A549 (cell line): ENCODE measurements around the gene TXNRD2. TPM values are rescaled to one million over a fixed set of nuclear protein-coding genes. Genes with fewer than 3 reads are reported as not detected.

Experiments used
- ATAC-seq, 2 experiments: fragments of 200-7000 bp in 1 of 2; fragments of >200 bp in 1 of 2; cut with Nextera tagmentation in 1 of 2; cut with Tn5 transposase in 1 of 2; 3 replicates each; pipeline versions ENCODE4 v1.8.0 to v1.9.1; 2018 to 2020; ENCODE audit warnings: mild to moderate bottlenecking in 1 of 2, moderate library complexity in 1 of 2
- CTCF ChIA-PET: fragments of 300-600 bp; sonication (Branson Sonifier 250); formaldehyde crosslinking; extraction: SDS; loops from one replicate; lab custom pipeline; 2021; ENCODE audit warnings: antibody characterized with exemption, inconsistent platforms; lab: Yijun Ruan, JAX
- POLR2A ChIA-PET: fragments of 350-600 bp; formaldehyde crosslinking; extraction: SDS; loops from one replicate; lab custom pipeline; 2021; ENCODE audit warnings: antibody characterized with exemption, inconsistent platforms; lab: Yijun Ruan, JAX
- DNase-seq, 2 experiments: peaks; one replicate each; pipeline versions ENCODE4 v3.0.0 to v3.0.0-alpha.2; 2011 to 2016; ENCODE audit warnings: low read depth in 1 of 2, low spot score in 1 of 2
- FAIRE-seq: peaks from 2 replicates; lab custom pipeline; 2011; peaks lifted over from hg19 to GRCh38; lab: Jason Lieb, UNC
- H3K27ac ChIP-seq, 2 experiments: fragments of >200 bp; sonication (Bioruptor Twin); formaldehyde crosslinking; 3 replicates each; pipeline ENCODE4 v1.5.1; 2016 to 2017
- H3K4me1 ChIP-seq: fragments of >200 bp; sonication (Bioruptor Twin); formaldehyde crosslinking; 3 replicates; pipeline ENCODE4 v1.6.1; 2016
- H3K4me2 ChIP-seq: fragments of >200 bp; sonication (Bioruptor Twin); formaldehyde crosslinking; 3 replicates; pipeline ENCODE4 v1.6.1; 2016
- H3K4me3 ChIP-seq: fragments of >200 bp; sonication (Bioruptor Twin); formaldehyde crosslinking; 3 replicates; pipeline ENCODE4 v1.5.1; 2016
- H3K9me3 ChIP-seq: fragments of >200 bp; sonication (Bioruptor Twin); formaldehyde crosslinking; 3 replicates; pipeline ENCODE4 v1.6.1; 2016
- FOSL2 ChIP-seq, 2 experiments: fragments of 450-650 bp in 1 of 2; fragments of >200 bp in 1 of 2; sonication (Bioruptor Twin) in 1 of 2; formaldehyde crosslinking; IDR thresholded peaks; 2 replicates each; pipeline versions ENCODE4 v1.5.0 to v1.6.1; 2016 to 2020; ENCODE audit warnings: mild to moderate bottlenecking in 1 of 2, moderate library complexity in 1 of 2
- FOXS1 ChIP-seq: fragments of 250-450 bp; sonication (Bioruptor Pico); IDR thresholded peaks from 2 replicates; pipeline ENCODE4 v1.5.0; 2020; ENCODE audit warnings: mild to moderate bottlenecking, moderate library complexity
- HDAC2 ChIP-seq: fragments of 200-600 bp; sonication (generic); IDR thresholded peaks from 2 replicates; pipeline ENCODE4 v1.6.1; 2016
- HEYL ChIP-seq: fragments of 250-450 bp; sonication (Bioruptor Pico); IDR thresholded peaks from 2 replicates; pipeline ENCODE4 v1.8.0; 2021; ENCODE audit warnings: mild to moderate bottlenecking, moderate library complexity
- JUN ChIP-seq, 2 experiments: fragments of >200 bp; sonication (Bioruptor Twin); formaldehyde crosslinking; IDR thresholded peaks; 2 replicates in 1 of 2; 3 replicates in 1 of 2; pipeline ENCODE4 v1.6.1; 2016 to 2017
- KDM1A ChIP-seq: fragments of 200-600 bp; sonication (generic); IDR thresholded peaks from 2 replicates; pipeline ENCODE4 v1.6.1; 2016; ENCODE audit warnings: low read depth, mild to moderate bottlenecking
- KDM5A ChIP-seq: fragments of 200-600 bp; sonication (generic); IDR thresholded peaks from 2 replicates; pipeline ENCODE4 v1.6.1; 2016; ENCODE audit warnings: antibody characterized with exemption, mild to moderate bottlenecking
- MAFK ChIP-seq: fragments of 450-650 bp; IDR thresholded peaks from 2 replicates; pipeline ENCODE4 v1.6.1; 2014; ENCODE audit not compliant: partially characterized antibody
- NFE2L2 ChIP-seq: fragments of 150-350 bp; conservative IDR thresholded peaks from 2 replicates; pipeline ENCODE4 v1.6.1; 2014; ENCODE audit warnings: low read length
- NPAS2 ChIP-seq: fragments of 250-450 bp; sonication (Bioruptor Pico); IDR thresholded peaks from 2 replicates; pipeline ENCODE4 v1.8.0; 2022; ENCODE audit warnings: mild to moderate bottlenecking, moderate library complexity, borderline replicate concordance
- SMC3 ChIP-seq: fragments of >200 bp; sonication (Bioruptor Twin); formaldehyde crosslinking; IDR thresholded peaks from 3 replicates; pipeline ENCODE4 v1.6.1; 2018; ENCODE audit warnings: inconsistent platforms
- TP53 ChIP-seq: fragments of 250-450 bp; sonication (Bioruptor Pico); IDR thresholded peaks from 2 replicates; pipeline ENCODE4 v1.5.0; 2021; ENCODE audit warnings: mild to moderate bottlenecking, moderate library complexity
- WGBS: methylation state at CpG from one replicate; pipeline ENCODE4 v1.1.6; 2017; ENCODE audit errors: missing lambda C conversion rate; 5-methylcytosine and 5-hydroxymethylcytosine counted together
- polyA plus RNA-seq, 4 experiments: library from polyadenylated mRNA; depleted of rRNA in 3 of 4; stranded (reverse); fragments of >200 nt; fragmentation: RNase III in 1 of 4; extraction: RNeasy Plus Mini Kit Qiagen cat#74134 plus additional on column Dnase treatment in 1 of 4; gene quantifications; 2 replicates in 3 of 4; 3 replicates in 1 of 4; pipeline ENCODE4 v1.2.3, GENCODE V29; 2011 to 2017
- TF ChIP-seq, protein P1 (sequence below): fragments of 250-450 bp; sonication (Bioruptor Pico); IDR thresholded peaks from 2 replicates; pipeline ENCODE4 v1.5.0; 2021; ENCODE audit warnings: mild to moderate bottlenecking, moderate library complexity, borderline replicate concordance

Gene TXNRD2
- polyA plus RNA-seq, 2 of the 4 experiments (the other 2 are of a cell fraction) = 16.3 to 25.6 TPM

DNA sequence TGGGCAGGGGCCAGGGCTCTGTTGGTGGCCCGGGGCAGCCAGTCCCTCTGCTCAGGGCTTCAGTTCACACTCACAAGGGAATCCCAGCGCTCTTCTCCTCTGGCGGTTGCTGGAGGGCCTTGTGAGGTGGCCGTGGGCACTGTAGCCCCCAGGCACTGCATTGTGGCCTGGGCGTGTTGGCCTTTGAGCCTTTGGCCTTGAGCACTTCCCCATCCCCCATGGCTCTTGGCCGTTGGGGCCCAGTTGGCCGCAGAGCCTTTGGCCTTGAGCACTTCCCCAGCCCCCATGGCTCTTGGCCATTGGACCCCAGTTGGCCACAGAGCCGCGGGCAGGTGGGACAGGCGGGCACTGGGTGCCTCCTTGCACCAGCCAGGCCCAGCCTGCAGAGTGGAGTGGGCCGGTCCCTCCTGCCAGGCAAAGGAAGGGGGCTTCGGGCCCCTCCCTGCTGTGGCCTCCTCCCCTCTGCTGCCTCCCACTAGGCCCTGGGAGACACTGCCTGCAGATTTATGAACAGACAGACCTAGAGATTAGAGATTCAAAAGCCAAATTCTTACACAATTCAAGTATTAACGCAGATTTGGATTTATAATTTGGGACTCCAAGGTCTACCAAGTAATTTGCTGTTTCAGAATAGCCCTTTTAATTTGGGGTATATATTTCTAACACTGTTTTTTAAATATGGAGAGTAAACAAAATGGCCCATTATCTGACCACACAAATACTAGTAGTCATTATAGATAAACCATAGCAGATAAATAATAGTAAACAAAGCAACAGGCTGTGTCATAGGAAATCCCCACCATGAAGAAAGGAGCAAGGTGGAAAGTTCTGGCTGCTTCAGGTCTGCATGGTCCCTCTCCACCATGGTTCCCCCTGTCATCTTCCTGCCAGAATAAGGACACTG is 18.2 kb upstream of the TXNRD2 start (continued):
- TF ChIP-seq TP53 (CRISPR knock-in tag) = no peak

DNA sequence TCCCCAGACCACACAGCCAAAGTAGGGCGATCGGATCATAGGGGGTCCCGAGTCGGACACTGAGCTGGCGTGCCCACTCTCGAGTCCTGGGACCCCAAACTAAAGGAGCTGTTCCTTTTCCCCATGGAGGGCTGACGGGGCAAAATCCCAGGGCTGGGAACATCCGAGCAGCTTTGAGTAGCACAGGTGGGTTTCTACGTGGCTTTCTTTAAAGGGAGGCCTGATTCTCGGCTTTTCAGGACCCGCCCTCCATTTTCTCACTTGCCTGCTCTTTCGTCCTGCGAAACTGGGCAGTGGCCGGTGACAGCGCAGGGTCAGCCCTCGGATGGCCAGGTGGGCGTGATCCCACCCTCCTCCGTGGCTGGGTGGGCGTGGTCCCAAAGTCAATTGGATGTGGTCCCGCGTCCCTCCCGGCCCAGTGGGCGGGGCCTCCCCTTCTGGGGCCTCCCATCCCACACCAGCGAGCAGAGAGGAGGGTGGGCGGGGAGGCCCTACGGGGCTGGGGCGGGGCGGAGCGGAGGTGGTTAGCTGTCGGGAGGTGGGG is 17.5 kb upstream of the TXNRD2 start:
- no peak overlapping the region for H3K27ac ChIP-seq
- ChIA-PET POLR2A (no interaction called here), CTCF (interaction anchor here (1.0 to 2.7 kb wide), 4 partner anchors 9 to 229 kb away, joined by 3 to 8 read pairs (median 3); no protein-coding TSS in a partner anchor)
- peaks cover 7% of the 10 kb centered on the region; the same call in 1 of the 3 replicates for H3K4me1 ChIP-seq
- FAIRE-seq (no peak), DNase-seq (no peak), ATAC-seq (no peak)
- H3K4me3 ChIP-seq = no peak overlapping the region
- H3K4me2 ChIP-seq = no peak overlapping the region
- TF ChIP-seq HDAC2 = no peak
- no peak for TF ChIP-seq FOSL2 (IDR thresholded peaks at IDR 0.05)
- TF ChIP-seq FOSL2 (CRISPR knock-in tag; IDR thresholded peaks at IDR 0.05) = no peak
- no peak for TF ChIP-seq FOXS1
- no peak for TF ChIP-seq SMC3
- 92% methylated on average over 10 of the region's 30 CpGs for WGBS
- H3K9me3 ChIP-seq = no peaks in the 10 kb centered on the region

DNA sequence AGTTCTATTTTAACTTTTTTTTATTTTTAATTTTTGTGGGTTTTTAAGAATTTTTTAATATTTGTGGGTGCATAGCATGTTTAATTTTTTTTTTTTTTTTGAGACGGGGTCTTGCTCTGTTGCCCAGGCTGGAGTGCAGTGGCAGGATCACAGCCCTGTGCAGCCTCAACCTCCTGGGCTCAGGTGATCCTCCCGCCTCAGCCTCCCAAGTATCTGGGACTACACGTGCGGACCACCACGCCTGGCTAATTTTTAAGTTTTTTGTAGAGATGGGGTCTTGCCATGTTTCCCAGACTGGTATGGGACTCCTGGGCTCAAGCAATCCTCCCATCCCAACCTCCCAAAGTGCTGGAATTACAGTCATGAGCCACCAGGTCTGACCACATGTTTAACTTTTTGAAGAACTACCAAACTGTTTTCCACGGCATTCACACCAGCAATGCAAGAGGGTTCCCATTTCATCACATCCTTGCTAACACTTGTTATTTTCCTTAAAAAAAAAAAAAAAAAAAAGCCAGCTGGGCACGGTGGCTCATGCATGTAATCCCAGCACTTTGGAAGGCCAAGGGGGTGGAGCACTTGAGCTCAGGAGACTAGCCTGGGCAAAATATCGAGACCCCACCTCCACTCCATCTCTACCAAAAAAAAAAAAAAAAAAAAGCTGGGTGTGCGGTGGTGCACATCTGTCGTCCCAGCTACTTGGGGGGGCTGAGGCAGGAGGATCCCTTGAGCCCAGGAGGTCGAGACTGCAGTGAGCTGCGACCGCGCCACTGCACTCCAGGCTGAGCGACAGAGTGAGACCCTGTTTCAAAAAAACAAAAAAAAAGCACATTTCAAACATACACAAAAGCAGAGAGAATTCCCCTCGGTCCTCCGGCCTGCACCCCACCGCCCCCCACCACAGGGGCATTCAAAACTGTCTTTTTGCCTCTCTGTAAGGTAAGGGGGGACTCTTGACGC is 16.7 kb upstream of the TXNRD2 start:
- Histone ChIP-seq H3K9me3 (no peaks in the 10 kb centered on the region), H3K4me3 (no peak overlapping the region), H3K4me2 (no peak overlapping the region), H3K27ac (no peak overlapping the region), H3K4me1 (peaks cover 7% of the 10 kb centered on the region; the same call in 1 of the 3 replicates)
- WGBS = 92% methylated on average over 19 of the region's 19 CpGs
- CTCF ChIA-PET = interaction anchor here (1.0 to 2.7 kb wide), 4 partner anchors 8 to 228 kb away, joined by 3 to 8 read pairs (median 3); no protein-coding TSS in a partner anchor
- POLR2A ChIA-PET = no interaction called here
- DNase-seq (no peak), ATAC-seq (no peak), FAIRE-seq (no peak)
- no peak for TF ChIP-seq NPAS2 (CRISPR knock-in tag)
- TF ChIP-seq KDM5A = no peak
- no peak for TF ChIP-seq NFE2L2
- TF ChIP-seq JUN (IDR thresholded peaks at IDR 0.05) = no peak

DNA sequence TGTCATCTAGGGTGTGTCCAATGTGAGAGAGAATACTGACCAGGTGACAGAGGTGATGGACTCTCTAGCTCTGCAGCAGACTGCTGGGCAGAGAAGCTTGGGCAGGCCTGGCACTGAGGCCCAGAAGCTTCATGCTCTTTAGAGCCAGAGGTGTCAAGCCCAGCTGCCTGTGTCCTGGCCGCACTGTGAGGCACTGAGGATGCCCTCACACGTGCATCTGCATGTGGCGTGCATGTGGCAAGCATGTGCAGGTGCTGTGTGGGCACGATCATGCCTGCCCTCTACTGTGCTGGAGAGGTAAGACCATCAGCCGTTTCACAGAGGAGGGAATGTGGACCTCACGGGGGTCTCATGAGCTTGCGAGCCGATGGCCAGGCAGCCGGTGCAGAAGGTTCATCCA is 15.8 kb upstream of the TXNRD2 start:
- Histone ChIP-seq H3K9me3 (no peaks in the 10 kb centered on the region), H3K4me1 (peaks cover 11% of the 10 kb centered on the region; the same call in 1 of the 3 replicates), H3K4me3 (no peak overlapping the region), H3K4me2 (no peak overlapping the region), H3K27ac (no peak overlapping the region)
- ChIA-PET CTCF (interaction anchor here (1.0 to 2.7 kb wide), 4 partner anchors 10 to 281 kb away, joined by 3 to 8 read pairs (median 4); no protein-coding TSS in a partner anchor), POLR2A (no interaction called here)
- TF ChIP-seq KDM1A (no peak), MAFK (no peak), HEYL (CRISPR knock-in tag) (no peak), SMC3 (no peak)
- TF ChIP-seq, protein P1, sequence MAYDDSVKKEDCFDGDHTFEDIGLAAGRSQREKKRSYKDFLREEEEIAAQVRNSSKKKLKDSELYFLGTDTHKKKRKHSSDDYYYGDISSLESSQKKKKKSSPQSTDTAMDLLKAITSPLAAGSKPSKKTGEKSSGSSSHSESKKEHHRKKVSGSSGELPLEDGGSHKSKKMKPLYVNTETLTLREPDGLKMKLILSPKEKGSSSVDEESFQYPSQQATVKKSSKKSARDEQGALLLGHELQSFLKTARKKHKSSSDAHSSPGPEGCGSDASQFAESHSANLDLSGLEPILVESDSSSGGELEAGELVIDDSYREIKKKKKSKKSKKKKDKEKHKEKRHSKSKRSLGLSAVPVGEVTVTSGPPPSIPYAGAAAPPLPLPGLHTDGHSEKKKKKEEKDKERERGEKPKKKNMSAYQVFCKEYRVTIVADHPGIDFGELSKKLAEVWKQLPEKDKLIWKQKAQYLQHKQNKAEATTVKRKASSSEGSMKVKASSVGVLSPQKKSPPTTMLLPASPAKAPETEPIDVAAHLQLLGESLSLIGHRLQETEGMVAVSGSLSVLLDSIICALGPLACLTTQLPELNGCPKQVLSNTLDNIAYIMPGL = no peak
- 91% methylated on average over 7 of the region's 9 CpGs for WGBS
- FAIRE-seq = no peak
- no peak for DNase-seq
- no peak for ATAC-seq
